H54 (cell line): ENCODE results near the gene UTP14A.

Experiments used
- DNase-seq: peaks from one replicate; pipeline ENCODE4 v3.0.0; 2011; ENCODE audit warnings: low spot score, mixed read lengths; ENCODE audit not compliant: insufficient read length
- FAIRE-seq: peaks from 3 replicates; lab custom pipeline; 2011; peaks lifted over from hg19 to GRCh38; lab: Jason Lieb, UNC
- POLR2A ChIP-seq: IDR thresholded peaks from 2 replicates; pipeline ENCODE4 v1.6.1; 2011; ENCODE audit warnings: low read depth, mild to moderate bottlenecking, low read length

UTP14A gene

DNA sequence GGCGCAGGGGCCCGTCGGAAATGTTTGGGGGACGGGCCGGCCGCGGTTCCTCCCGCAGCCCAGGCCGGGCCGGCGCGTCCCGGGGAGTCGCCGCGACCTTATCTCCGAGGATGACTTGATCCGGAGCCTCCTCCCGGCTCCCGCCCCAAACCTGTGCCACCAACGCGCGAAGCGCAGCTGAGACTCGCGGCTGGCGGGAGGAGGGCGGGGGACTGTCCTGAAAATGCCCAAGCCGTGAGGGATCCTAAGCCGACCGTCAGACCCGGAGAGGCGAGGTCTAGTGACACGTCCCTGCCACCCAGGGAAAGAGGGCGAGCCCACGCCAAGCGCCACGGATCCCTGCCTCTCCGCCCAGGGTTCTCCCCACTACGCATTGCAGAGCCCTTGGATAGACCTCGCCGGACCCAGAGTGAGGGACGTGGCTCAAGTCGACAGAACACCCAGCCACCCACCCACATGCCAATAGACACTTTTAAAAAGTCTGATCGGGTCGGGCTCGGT is 26.9 kb downstream of the UTP14A start:
- no peak for DNase-seq
- TF ChIP-seq POLR2A: no peak
- FAIRE-seq: no peak

- FAIRE-seq: no peak
- no peak for DNase-seq
- no peak for TF ChIP-seq POLR2A
Measured at GRCh38 chrX:129933700-129934099, 27.7 kb downstream of the UTP14A start.

- no peak for TF ChIP-seq POLR2A
- FAIRE-seq (no peak), DNase-seq (no peak)
Measured at GRCh38 chrX:129934461-129934860, 28.5 kb downstream of the UTP14A start.

DNA sequence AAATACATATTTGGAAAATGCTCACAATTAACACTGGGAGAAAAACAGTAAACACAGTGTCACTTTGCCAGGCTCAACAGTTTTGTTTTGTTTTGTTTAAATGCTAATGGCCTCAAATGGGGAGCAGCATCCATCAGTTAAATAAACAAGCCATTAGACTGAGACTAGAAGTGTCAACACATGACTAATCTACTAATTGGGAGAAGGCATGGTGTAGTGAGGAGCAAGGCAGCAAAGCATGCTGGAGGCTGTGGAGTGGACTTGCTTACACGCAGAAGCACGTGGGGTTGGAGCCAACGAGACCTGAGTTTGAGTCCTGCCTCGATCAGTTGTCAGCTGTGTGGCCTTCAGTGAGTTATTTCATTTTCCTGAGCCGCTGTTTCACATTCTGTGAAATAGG is 29.0 kb downstream of the UTP14A start:
- no peak for FAIRE-seq
- TF ChIP-seq POLR2A: no peak
- no peak for DNase-seq

GRCh38 chrX:129938081-129938480 is 32.1 kb downstream of the UTP14A start:
- FAIRE-seq: no peak
- no peak for TF ChIP-seq POLR2A

GRCh38 chrX:129939986-129940385 is 34.0 kb downstream of the UTP14A start:
- no peak for FAIRE-seq
- DNase-seq: no peak

More at GRCh38 chrX:129938081-129938480, 32.1 kb downstream of the UTP14A start:
- DNase-seq: no peak

GRCh38 chrX:129940721-129941120 is 34.8 kb downstream of the UTP14A start:
- TF ChIP-seq POLR2A: no peak
- no peak for DNase-seq
- no peak for FAIRE-seq

More at GRCh38 chrX:129939986-129940385, 34.0 kb downstream of the UTP14A start:
- no peak for TF ChIP-seq POLR2A

DNA sequence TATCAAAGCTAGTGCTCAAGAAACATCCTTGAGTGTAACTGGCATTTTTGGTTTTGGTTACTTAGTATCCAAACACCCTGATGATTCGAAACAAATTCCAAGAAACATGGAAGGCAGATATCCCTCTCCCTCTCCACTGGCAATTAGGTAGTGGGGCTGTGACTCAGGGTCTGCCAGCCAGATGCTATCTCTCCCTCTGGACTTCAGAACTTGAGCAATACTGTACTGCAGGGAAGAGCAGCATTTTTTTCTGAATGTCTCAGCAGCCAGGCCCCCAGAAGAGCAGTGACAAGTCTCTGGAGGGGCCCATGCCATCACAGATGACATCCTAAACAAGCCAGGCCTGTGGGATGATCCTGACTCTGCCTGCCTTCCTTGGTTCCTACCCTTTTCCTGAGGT is 39.2 kb downstream of the UTP14A start:
- TF ChIP-seq POLR2A: no peak
- FAIRE-seq (no peak), DNase-seq (no peak)

- TF ChIP-seq POLR2A: no peak
- no peak for FAIRE-seq
- DNase-seq: no peak
Measured at GRCh38 chrX:129953334-129953648, 47.3 kb downstream of the UTP14A start.

DNA sequence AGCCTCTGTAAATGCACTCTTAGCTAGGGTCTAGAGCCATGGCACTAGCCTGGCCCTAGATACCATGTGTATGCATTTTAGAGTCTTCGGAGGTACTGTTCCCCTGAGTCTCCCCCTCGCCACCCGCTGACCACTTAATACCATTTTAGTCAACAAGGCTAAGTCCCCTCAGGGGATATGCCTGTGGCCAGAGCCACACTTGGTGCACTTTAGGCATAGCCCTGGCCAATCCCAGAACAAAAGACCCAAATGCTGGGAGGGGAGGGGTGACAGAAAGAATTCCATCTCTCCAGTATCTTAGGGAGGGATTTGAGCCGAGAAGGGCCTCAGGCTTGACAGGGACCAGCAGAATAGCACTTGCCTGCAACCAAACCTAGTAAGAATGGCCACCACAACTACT is 47.9 kb downstream of the UTP14A start:
- DNase-seq: no peak
- no peak for TF ChIP-seq POLR2A
- no peak for FAIRE-seq

DNA sequence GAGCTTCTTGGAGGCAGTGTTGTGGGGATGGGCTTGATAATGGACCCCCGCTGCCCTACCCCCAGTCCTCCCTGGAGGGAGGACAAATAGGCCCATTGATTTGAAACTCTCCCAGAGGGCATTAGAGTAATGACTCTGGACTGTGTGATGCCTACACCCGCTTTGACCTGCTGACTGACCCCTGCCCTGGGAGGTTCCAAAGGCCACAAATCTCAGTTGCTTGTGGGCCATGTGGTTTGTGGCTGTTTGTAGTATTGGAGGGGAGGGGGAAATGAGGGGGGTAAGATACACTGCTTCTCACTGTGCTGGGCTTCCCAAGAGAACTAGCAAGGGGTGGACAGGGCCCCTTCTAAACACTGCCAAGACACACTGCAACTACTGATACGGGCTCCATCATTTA is 48.8 kb downstream of the UTP14A start:
- FAIRE-seq (no peak), DNase-seq (no peak)
- TF ChIP-seq POLR2A: no peak

GRCh38 chrX:129955682-129956081 is 49.7 kb downstream of the UTP14A start:
- TF ChIP-seq POLR2A: no peak
- FAIRE-seq (no peak), DNase-seq (no peak)

- TF ChIP-seq POLR2A: no peak
- DNase-seq: no peak
Measured at GRCh38 chrX:129956145-129956544, 50.2 kb downstream of the UTP14A start.

GRCh38 chrX:129956765-129957164 is 50.8 kb downstream of the UTP14A start:
- TF ChIP-seq POLR2A: no peak
- DNase-seq (no peak), FAIRE-seq (no peak)

More at GRCh38 chrX:129956145-129956544, 50.2 kb downstream of the UTP14A start:
- no peak for FAIRE-seq

DNA sequence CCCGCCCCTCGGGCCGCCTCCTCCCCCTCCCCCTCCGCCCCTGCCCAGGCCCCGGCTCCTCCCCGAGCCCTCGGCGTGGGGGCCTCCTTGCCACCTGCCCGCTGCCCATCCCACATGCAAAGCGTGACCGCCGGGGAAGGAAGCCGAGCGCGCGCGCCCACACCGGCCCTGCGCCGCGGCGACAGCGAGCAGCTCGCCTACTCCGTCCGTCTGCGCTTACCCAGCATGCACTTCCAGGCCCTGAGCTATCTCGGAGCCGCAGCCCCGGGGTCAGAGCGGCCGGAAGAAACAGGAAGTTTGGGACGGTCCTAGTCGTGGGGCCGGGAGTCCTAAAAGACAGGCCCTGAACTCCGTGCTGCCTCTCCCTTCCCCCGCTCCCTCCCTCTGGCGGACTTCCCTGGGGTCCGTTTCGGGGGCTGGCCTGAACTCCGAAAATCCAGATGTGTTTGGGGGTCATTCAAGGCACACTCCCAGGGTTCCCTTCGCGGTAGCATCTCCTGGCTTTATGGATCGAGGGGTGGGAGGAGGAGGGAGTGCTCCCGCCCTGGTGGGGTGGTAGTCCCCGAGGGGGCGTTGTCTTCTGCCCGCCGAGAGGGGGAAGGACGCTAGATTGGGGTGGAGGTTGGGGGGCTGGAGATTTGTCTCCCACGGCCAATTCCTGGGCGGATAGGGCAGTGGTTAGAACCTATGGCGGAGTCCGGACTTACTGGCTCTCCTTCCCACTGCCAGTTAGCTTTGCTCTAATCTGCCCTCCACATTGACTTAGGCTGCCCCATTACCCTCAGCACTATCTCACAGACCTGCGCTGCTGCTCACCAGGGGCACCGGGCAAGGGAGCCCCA is 51.5 kb downstream of the UTP14A start:
- no peak for TF ChIP-seq POLR2A
- no peak for FAIRE-seq
- DNase-seq: no peak
